K562 (cell line): ENCODE results near the gene PRKG1. TPM values are rescaled to one million over a fixed set of nuclear protein-coding genes. Genes with fewer than 3 reads are reported as not detected.

Experiments
- ATAC-seq: fragments of 200-7000 bp; cut with Tn5 transposase; 3 replicates; pipeline ENCODE4 v1.9.1; 2020; ENCODE audit warnings: moderate library complexity
- BruUV-seq: library from RNA; stranded (reverse); fragments of 400-500 nt; replicated peaks from 2 replicates; lab custom pipeline; 2021; lab: Mats Ljungman, UMichigan
- CTCF ChIA-PET: fragments of 300-600 bp; formaldehyde crosslinking; extraction: SDS; loops from one replicate; lab custom pipeline; 2021; ENCODE audit warnings: low intra/inter-chr PET ratio; lab: Yijun Ruan, JAX
- POLR2A ChIA-PET: fragments of 300-600, 350-650 bp; sonication (Branson Sonifier 250); formaldehyde crosslinking; extraction: SDS; loops from one replicate; lab custom pipeline; 2021; ENCODE audit warnings: antibody characterized with exemption, inconsistent platforms; lab: Yijun Ruan, JAX
- DNase-seq, 4 experiments: peaks; one replicate each; pipeline versions ENCODE4 v3.0.0 to v3.0.0-alpha.2; 2011 to 2018; ENCODE audit warnings: low spot score in 3 of 4, mixed read lengths in 3 of 4; ENCODE audit errors: extremely low read depth in 1 of 4
- FAIRE-seq: peaks from 2 replicates; lab custom pipeline; 2011; peaks lifted over from hg19 to GRCh38; lab: Jason Lieb, UNC
- H2AFZ ChIP-seq: 2 replicates; pipeline ENCODE4 v1.6.0; 2011; ENCODE audit warnings: low read depth, low read length, control low read depth, inconsistent platforms
- H3K27ac ChIP-seq: fragments of 200-600 bp; 3 replicates; pipeline ENCODE4 v1.8.0; 2011; ENCODE audit warnings: low read depth, mild to moderate bottlenecking, control low read depth, inconsistent platforms, low read length, moderate library complexity, mixed read lengths; ENCODE audit errors: extremely low read depth
- H3K27me3 ChIP-seq, 2 experiments: fragments of 300-600 bp in 1 of 2; 2 replicates in 1 of 2; 3 replicates in 1 of 2; pipeline versions ENCODE4 v1.6.0 to v1.8.0; 2011; ENCODE audit warnings: inconsistent platforms in 2 of 2, low read length in 2 of 2, mild to moderate bottlenecking in 1 of 2, mixed read lengths in 1 of 2, moderate library complexity in 1 of 2; ENCODE audit not compliant: control insufficient read depth in 2 of 2, insufficient read depth in 2 of 2
- H3K36me3 ChIP-seq: fragments of 300-600 bp; 3 replicates; pipeline ENCODE4 v1.8.0; 2011; ENCODE audit warnings: mild to moderate bottlenecking, low read length, inconsistent platforms; ENCODE audit not compliant: control insufficient read depth, insufficient read depth
- H3K4me1 ChIP-seq, 2 experiments: fragments of 200-600 bp in 1 of 2; replicated peaks in 1 of 2; 2 replicates in 1 of 2; 3 replicates in 1 of 2; pipeline versions ENCODE4 v1.5.1 to v1.8.0; 2011; ENCODE audit warnings: inconsistent platforms in 2 of 2, low read length in 2 of 2, mild to moderate bottlenecking in 1 of 2, mixed read lengths in 1 of 2, moderate library complexity in 1 of 2; ENCODE audit not compliant: control insufficient read depth in 2 of 2, insufficient read depth in 2 of 2
- H3K4me2 ChIP-seq: 2 replicates; pipeline ENCODE4 v1.6.1; 2011; ENCODE audit warnings: low read length, control low read depth, inconsistent platforms, mixed read lengths; ENCODE audit not compliant: insufficient read depth
- H3K4me3 ChIP-seq: fragments of 200-600 bp; sonication (generic), shearing (Covaris generic); 2 replicates; pipeline ENCODE4 v1.5.1; 2016; ENCODE audit warnings: control low read depth, inconsistent platforms
- H3K79me2 ChIP-seq: fragments of 200-600 bp; 3 replicates; pipeline ENCODE4 v1.8.0; 2011; ENCODE audit warnings: low read length, inconsistent platforms; ENCODE audit not compliant: control insufficient read depth, insufficient read depth
- H3K9ac ChIP-seq, 2 experiments: 2 replicates each; pipeline versions ENCODE4 v1.6.0 to v1.6.1; 2011; ENCODE audit warnings: low read depth in 2 of 2, low read length in 2 of 2, control low read depth in 1 of 2, inconsistent platforms in 1 of 2, mild to moderate bottlenecking in 1 of 2, mixed read lengths in 1 of 2; ENCODE audit not compliant: insufficient read depth in 1 of 2
- H3K9me1 ChIP-seq: one replicate; pipeline ENCODE4 v1.6.0; 2011; ENCODE audit warnings: inconsistent platforms, mild to moderate bottlenecking, low read length, moderate library complexity; ENCODE audit not compliant: control insufficient read depth, insufficient read depth
- H3K9me3 ChIP-seq: replicated peaks from 2 replicates; pipeline ENCODE4 v1.5.1; 2011; ENCODE audit warnings: low read depth, low read length, inconsistent platforms; ENCODE audit not compliant: control insufficient read depth, insufficient read depth
- H4K20me1 ChIP-seq: replicated peaks from 2 replicates; pipeline ENCODE4 v1.6.1; 2011; ENCODE audit warnings: low read length, inconsistent platforms, mixed read lengths; ENCODE audit not compliant: control insufficient read depth, insufficient read depth
- EGR1 ChIP-seq: fragments of 450-650 bp; conservative IDR thresholded peaks from 2 replicates; pipeline ENCODE4 v1.6.1; 2017; ENCODE audit warnings: mild to moderate bottlenecking
- HDGF ChIP-seq: fragments of 450-650 bp; IDR thresholded peaks from 2 replicates; pipeline ENCODE4 v1.6.1; 2016
- PHF21A ChIP-seq: fragments of 450-650 bp; IDR thresholded peaks from 2 replicates; pipeline ENCODE4 v1.6.1; 2017; ENCODE audit warnings: low read depth, borderline replicate concordance
- WGBS: fragments of 100-300 bp; shearing (Covaris generic); methylation state at CpG from one replicate; pipeline ENCODE4 v1.1.6; 2016; ENCODE audit warnings: low coverage, mixed read lengths; ENCODE audit not compliant: insufficient coverage; ENCODE audit errors: missing lambda C conversion rate; 5-methylcytosine and 5-hydroxymethylcytosine counted together
- in situ Hi-C: fragments of 300-500 bp; cut with MboI; formaldehyde crosslinking; loops from 4 replicates; pipeline ENCODE4 v1.15.0; 2018; ENCODE audit warnings: inconsistent platforms, mixed read lengths
- intact Hi-C: fragments of 100-400 bp; cut with micrococcal nuclease; formaldehyde crosslinking; loops from 2 replicates; pipeline ENCODE4 v1.14.2; 2022
- polyA plus RNA-seq, 8 experiments: library from polyadenylated mRNA; depleted of rRNA in 4 of 8; stranded (reverse) in 5 of 8; unstranded in 3 of 8; fragments of >200 nt; fragmentation: Nextera tagmentation in 2 of 8; fragmentation: Illumina TruSeq in 1 of 8; extraction: Ambion mirVana in 2 of 8; extraction: Trizol in 1 of 8; gene quantifications; 2 replicates each; pipeline versions ENCODE4 v1.2.1 to v1.2.3, GENCODE V29; 2011 to 2014; ENCODE audit warnings: inconsistent platforms in 1 of 8, missing spikeins in 1 of 8
- total RNA-seq, 7 experiments: library from RNA; depleted of rRNA in 6 of 7; stranded (reverse); fragments of >200 nt in 6 of 7; fragmentation: Illumina TruSeq in 2 of 7; extraction: Trizol in 2 of 7; gene quantifications; 2 replicates each; pipeline versions ENCODE4 v1.2.1 to v1.2.3, GENCODE V29; 2011 to 2021; ENCODE audit warnings: low replicate concordance in 1 of 7
- TF ChIP-seq, protein P1 (sequence below): fragments of 450-650 bp; IDR thresholded peaks from 2 replicates; pipeline ENCODE4 v1.6.1; 2017; ENCODE audit warnings: antibody characterized with exemption, mild to moderate bottlenecking

The PRKG1 gene
- total and polyA plus RNA-seq, 9 of the 15 experiments (the other 6 are each of a cell fraction or from before 2014, with no cell fraction given), result 0.22 TPM; not detected in 8

DNA sequence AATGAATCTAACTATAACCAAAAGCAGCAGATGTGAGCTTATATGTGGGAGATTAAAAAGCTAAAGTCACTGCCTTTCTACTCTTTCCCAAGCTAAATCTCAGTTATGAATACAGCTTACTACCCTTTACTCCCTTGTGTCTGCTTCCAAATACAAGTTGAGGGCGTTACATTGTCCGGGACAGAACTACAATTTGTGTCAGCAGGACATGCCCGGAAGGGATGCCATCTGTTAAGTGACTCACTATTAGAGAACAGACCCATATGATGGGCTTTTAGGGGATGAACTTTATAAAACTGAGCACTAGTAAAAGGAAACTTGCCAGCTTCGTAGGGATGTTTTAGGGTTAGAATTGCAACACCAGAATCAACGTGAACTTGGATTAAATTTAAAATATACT lies 924.8 kb downstream of the PRKG1 start:
- TF ChIP-seq EGR1 (no peak), HDGF (no peak), PHF21A (no peak)
- TF ChIP-seq, protein P1, sequence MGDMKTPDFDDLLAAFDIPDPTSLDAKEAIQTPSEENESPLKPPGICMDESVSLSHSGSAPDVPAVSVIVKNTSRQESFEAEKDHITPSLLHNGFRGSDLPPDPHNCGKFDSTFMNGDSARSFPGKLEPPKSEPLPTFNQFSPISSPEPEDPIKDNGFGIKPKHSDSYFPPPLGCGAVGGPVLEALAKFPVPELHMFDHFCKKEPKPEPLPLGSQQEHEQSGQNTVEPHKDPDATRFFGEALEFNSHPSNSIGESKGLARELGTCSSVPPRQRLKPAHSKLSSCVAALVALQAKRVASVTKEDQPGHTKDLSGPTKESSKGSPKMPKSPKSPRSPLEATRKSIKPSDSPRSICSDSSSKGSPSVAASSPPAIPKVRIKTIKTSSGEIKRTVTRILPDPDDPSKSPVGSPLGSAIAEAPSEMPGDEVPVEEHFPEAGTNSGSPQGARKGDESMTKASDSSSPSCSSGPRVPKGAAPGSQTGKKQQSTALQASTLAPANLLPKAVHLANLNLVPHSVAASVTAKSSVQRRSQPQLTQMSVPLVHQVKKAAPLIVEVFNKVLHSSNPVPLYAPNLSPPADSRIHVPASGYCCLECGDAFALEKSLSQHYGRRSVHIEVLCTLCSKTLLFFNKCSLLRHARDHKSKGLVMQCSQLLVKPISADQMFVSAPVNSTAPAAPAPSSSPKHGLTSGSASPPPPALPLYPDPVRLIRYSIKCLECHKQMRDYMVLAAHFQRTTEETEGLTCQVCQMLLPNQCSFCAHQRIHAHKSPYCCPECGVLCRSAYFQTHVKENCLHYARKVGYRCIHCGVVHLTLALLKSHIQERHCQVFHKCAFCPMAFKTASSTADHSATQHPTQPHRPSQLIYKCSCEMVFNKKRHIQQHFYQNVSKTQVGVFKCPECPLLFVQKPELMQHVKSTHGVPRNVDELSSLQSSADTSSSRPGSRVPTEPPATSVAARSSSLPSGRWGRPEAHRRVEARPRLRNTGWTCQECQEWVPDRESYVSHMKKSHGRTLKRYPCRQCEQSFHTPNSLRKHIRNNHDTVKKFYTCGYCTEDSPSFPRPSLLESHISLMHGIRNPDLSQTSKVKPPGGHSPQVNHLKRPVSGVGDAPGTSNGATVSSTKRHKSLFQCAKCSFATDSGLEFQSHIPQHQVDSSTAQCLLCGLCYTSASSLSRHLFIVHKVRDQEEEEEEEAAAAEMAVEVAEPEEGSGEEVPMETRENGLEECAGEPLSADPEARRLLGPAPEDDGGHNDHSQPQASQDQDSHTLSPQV, result no peak
- H3K4me2 ChIP-seq, result no peak overlapping the region
- no peaks in the 10 kb centered on the region for H3K36me3 ChIP-seq
- H3K9me3 ChIP-seq, result no peaks in the 10 kb centered on the region
- ATAC-seq, result no peak
- no peaks in the 10 kb centered on the region for H3K4me1 ChIP-seq
- no TSS peak for BruUV-seq
- H3K9me1 ChIP-seq, result no peaks in the 10 kb centered on the region
- in situ Hi-C loops, result no loop called here
- no peak overlapping the region for H3K9ac ChIP-seq
- H4K20me1 ChIP-seq, result no peaks in the 10 kb centered on the region
- ChIA-PET POLR2A (no interaction called here), CTCF (no interaction called here)
- no peak overlapping the region for H3K4me3 ChIP-seq
- H3K27me3 ChIP-seq, result no peaks in the 10 kb centered on the region
- no peak overlapping the region for H2AFZ ChIP-seq
- no peak overlapping the region for H3K27ac ChIP-seq
- no peak for FAIRE-seq
- no peak for DNase-seq
- H3K79me2 ChIP-seq, result no peaks in the 10 kb centered on the region
- WGBS, result 0% methylated on average over 5 of the region's 5 CpGs
- intact Hi-C loops, result no loop called here
